Stimulated activated naive B cell treated with anti-CD40 and anti-IgM and Interleukin-4, amounts not matched to agents 10 μg/mL and 1 μg/mL and 100 μg/mL, for 72 hours (primary cell): ENCODE results near the gene RASL11B.
A peak's percentile ranks its signal among the peaks of the same experiment; 100 is the strongest.

Source experiments
- ATAC-seq, 2 donors: fragments of 150-1000 bp; cut with Tn5 transposase; replicated peaks; 2 replicates each; pipeline ENCODE4 v1.10.0; 2021; ENCODE audit warnings: moderate library complexity in 1 of 2
- DNase-seq: peaks from one replicate; pipeline ENCODE4 v3.0.0; 2021
- H3K27ac Mint-ChIP-seq: one replicate; pipeline ENCODE4 v1.8.0; 2022; ENCODE audit warnings: mild to moderate bottlenecking, mixed read lengths
- H3K27me3 Mint-ChIP-seq, 2 donors: one replicate each; pipeline ENCODE4 v1.8.0; 2022; ENCODE audit warnings: mixed read lengths in 2 of 2
- H3K36me3 Mint-ChIP-seq, 2 donors: one replicate each; pipeline ENCODE4 v1.8.0; 2022; ENCODE audit warnings: mixed read lengths in 2 of 2, mild to moderate bottlenecking in 1 of 2
- H3K4me1 Mint-ChIP-seq, 2 donors: one replicate each; pipeline ENCODE4 v1.8.0; 2022; ENCODE audit warnings: mixed read lengths in 2 of 2, mild to moderate bottlenecking in 1 of 2
- H3K4me3 Mint-ChIP-seq, 2 donors: one replicate each; pipeline ENCODE4 v1.8.0; 2022; ENCODE audit warnings: mild to moderate bottlenecking in 2 of 2, mixed read lengths in 2 of 2, moderate library complexity in 1 of 2
- H3K9me3 Mint-ChIP-seq, 2 donors: one replicate each; pipeline ENCODE4 v1.8.0; 2022; ENCODE audit warnings: mixed read lengths in 2 of 2, mild to moderate bottlenecking in 1 of 2

Gene RASL11B

GRCh38 chr4:52837716-52838558, 24.2 kb upstream of the RASL11B start:
- Mint-ChIP-seq H3K4me1 (peaks cover 4 to 10% of the 10 kb centered on the region in 2 donors), H3K9me3 (no peaks in the 10 kb centered on the region), H3K4me3 (no peak overlapping the region), H3K36me3 (no peaks in the 10 kb centered on the region), H3K27me3 (peaks cover 0 to under 1% of the 10 kb centered on the region in 2 donors), H3K27ac (no peak overlapping the region)
- no peak for DNase-seq
- no peak for ATAC-seq

DNA sequence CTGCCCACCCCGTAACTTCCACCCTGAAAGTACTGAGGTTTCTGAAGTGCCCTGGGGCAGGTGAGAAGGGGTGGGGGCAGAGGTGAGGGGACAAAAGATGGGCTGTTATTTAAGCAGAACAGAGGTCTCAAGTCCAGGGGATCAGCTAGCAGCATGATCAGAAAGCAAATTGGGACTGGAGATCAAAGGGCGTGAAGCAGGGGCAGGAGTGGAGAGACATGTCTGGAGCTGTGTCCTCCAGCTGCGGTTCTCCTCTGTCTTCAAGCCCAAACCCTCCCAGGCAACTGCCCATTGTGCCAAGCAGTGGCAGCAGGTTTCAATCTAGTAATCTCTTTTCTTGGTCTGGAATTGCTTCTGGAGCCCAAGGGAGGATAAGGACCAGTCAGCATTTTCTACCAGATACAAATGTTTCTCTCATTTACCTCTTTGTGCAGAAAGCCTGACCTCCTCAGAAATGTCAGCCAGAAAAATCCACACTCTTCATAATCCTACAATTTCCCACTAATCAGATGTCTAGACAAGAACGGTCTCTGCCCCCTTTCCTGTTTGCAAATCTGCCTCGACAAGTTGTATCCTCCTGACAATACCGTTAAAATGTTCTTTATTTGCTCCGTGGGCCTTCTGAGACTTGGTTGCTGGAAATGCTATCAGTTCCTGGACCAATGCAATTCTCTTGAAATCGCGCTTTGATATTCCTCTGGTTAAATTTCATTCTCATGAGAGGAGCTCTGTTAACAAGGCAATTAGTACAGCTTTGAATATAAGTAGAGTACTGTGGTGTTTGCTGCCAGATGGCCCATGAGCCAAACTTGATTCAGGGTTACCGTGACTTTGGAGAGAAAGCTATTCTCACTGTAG, 23.2 kb upstream of the RASL11B start:
- DNase-seq (no peak), ATAC-seq (no peak)
- Mint-ChIP-seq H3K36me3 (no peaks in the 10 kb centered on the region), H3K4me3 (no peak overlapping the region), H3K27me3 (no peaks in the 10 kb centered on the region), H3K27ac (no peak overlapping the region), H3K9me3 (peaks cover 2 to 5% of the 10 kb centered on the region in 2 donors), H3K4me1 (peaks cover 14 to 20% of the 10 kb centered on the region in 2 donors)

GRCh38 chr4:52840531-52841370, 21.4 kb upstream of the RASL11B start:
- H3K27ac Mint-ChIP-seq: no peak overlapping the region
- ATAC-seq (no peak), DNase-seq (no peak)
- peaks cover 15 to 22% of the 10 kb centered on the region in 2 donors for H3K4me1 Mint-ChIP-seq
- H3K36me3 Mint-ChIP-seq: no peaks in the 10 kb centered on the region
- peaks cover 2 to 6% of the 10 kb centered on the region in 2 donors for H3K9me3 Mint-ChIP-seq
- H3K27me3 Mint-ChIP-seq: no peaks in the 10 kb centered on the region
- H3K4me3 Mint-ChIP-seq: no peak overlapping the region

GRCh38 chr4:52841682-52842456, 20.2 kb upstream of the RASL11B start:
- Mint-ChIP-seq H3K36me3 (no peaks in the 10 kb centered on the region), H3K4me3 (no peak overlapping the region), H3K27ac (no peak overlapping the region), H3K4me1 (peaks cover 15 to 22% of the 10 kb centered on the region in 2 donors), H3K9me3 (peaks cover 2 to 6% of the 10 kb centered on the region in 2 donors), H3K27me3 (no peaks in the 10 kb centered on the region)
- DNase-seq (no peak), ATAC-seq (no peak)

GRCh38 chr4:52842792-52843191, 19.3 kb upstream of the RASL11B start:
- H3K4me1 Mint-ChIP-seq: peaks cover 15 to 22% of the 10 kb centered on the region in 2 donors
- no peak overlapping the region for H3K27ac Mint-ChIP-seq
- H3K9me3 Mint-ChIP-seq: peaks cover 2 to 6% of the 10 kb centered on the region in 2 donors
- H3K27me3 Mint-ChIP-seq: no peaks in the 10 kb centered on the region
- ATAC-seq (no peak), DNase-seq (no peak)
- no peak overlapping the region for H3K4me3 Mint-ChIP-seq
- no peaks in the 10 kb centered on the region for H3K36me3 Mint-ChIP-seq

DNA sequence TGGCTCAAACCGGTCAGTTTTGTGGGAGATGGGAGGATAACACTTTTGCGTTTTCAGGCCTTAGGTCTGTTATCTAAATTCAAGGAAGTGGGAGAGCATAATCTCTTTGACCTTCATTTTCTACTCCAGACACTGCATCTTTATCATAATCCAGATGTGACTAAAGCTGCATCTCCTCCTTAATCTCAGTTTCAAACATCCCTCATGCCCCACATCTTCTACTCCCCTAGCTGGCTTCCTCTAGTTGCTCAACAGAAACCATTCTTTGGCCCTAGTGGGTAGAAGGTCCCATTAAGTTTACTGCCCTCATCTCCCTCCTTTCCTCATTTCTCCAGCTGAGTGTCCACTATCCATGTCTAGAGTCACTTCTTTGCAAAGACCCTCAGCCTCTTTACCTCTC, 18.8 kb upstream of the RASL11B start:
- H3K4me1 Mint-ChIP-seq: peaks cover 15 to 22% of the 10 kb centered on the region in 2 donors
- peaks cover 2 to 6% of the 10 kb centered on the region in 2 donors for H3K9me3 Mint-ChIP-seq
- H3K27me3 Mint-ChIP-seq: no peaks in the 10 kb centered on the region
- H3K4me3 Mint-ChIP-seq: no peak overlapping the region
- H3K27ac Mint-ChIP-seq: peak overlapping the region; percentile 75
- no peaks in the 10 kb centered on the region for H3K36me3 Mint-ChIP-seq
- DNase-seq (no peak), ATAC-seq (no peak)

DNA sequence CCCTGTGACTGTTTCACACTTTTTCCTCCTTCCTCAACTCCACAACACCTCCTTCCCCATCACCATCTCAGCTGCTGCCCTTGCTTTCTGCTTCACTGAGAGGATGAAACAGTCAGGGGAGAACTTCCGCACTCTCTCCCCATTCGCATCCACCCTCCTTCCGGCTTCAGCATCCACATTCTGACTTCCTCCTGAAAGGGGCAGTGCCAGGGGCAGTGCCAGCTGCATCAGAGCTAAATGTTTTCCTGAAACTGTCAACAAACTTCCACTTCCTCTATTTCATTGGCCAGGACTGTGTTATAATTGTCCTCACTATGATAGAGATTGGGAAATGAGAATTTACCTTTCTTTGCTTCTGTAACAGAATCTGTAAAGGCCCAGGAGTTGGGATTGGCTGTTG, 18.2 kb upstream of the RASL11B start:
- ATAC-seq (peak; percentile 92 to 95), DNase-seq (peak; percentile 34)
- H3K4me3 Mint-ChIP-seq: peak overlapping the region in 1 of 2 donors; percentile 33
- H3K36me3 Mint-ChIP-seq: no peaks in the 10 kb centered on the region
- peaks cover 2 to 6% of the 10 kb centered on the region in 2 donors for H3K9me3 Mint-ChIP-seq
- peak overlapping the region; percentile 75 for H3K27ac Mint-ChIP-seq
- H3K4me1 Mint-ChIP-seq: peaks cover 15 to 22% of the 10 kb centered on the region in 2 donors
- H3K27me3 Mint-ChIP-seq: no peaks in the 10 kb centered on the region

GRCh38 chr4:52844596-52844995, 17.5 kb upstream of the RASL11B start:
- Mint-ChIP-seq H3K27ac (no peak overlapping the region), H3K27me3 (no peaks in the 10 kb centered on the region), H3K9me3 (peaks cover 2 to 6% of the 10 kb centered on the region in 2 donors), H3K4me3 (no peak overlapping the region), H3K4me1 (peaks cover 15 to 22% of the 10 kb centered on the region in 2 donors), H3K36me3 (no peaks in the 10 kb centered on the region)
- no peak for DNase-seq
- ATAC-seq: no peak

DNA sequence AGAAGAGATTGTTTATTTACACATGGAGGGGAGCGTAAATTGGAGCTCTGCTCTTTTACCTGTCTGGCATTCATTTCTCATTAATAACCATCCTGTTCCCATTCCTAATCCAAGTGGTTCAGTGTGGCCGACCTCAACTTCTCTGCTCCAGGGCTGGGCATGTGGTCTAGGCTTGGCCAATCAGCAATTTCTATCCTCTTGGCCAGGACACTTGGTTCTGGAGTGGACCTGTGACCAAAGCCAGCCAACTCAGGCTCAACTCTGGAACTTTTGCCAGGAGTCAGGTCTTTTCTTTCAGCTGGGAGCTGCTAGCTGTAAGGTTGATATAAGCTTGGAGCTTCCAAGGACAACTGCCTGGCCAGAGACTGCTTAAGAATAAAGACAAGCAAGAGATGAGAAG, 15.6 kb upstream of the RASL11B start:
- ATAC-seq (no peak), DNase-seq (no peak)
- Mint-ChIP-seq H3K36me3 (no peaks in the 10 kb centered on the region), H3K9me3 (peaks cover 2 to 6% of the 10 kb centered on the region in 2 donors), H3K27ac (no peak overlapping the region), H3K4me3 (no peak overlapping the region), H3K27me3 (no peaks in the 10 kb centered on the region), H3K4me1 (peaks cover 15 to 22% of the 10 kb centered on the region in 2 donors)

DNA sequence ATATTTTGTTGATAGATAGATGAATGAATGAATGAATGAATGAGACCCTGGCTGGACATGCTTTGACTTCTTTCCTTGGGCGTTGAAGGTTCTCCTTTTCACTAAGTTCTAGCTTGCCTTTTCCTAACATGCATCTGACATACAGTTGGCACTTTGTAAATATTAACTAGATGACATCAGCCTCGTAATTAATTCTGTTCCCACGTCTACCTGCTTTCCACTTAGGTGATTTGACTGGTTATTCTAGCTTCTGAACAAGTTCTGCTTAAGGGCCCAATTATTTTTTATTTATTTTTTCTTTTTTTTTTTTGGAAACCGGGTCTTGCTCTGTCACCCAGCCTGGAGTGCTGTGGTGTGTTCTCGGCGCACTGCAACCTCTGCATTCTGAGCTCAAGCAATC, 13.9 kb upstream of the RASL11B start:
- peaks cover 2 to 6% of the 10 kb centered on the region in 2 donors for H3K9me3 Mint-ChIP-seq
- no peaks in the 10 kb centered on the region for H3K27me3 Mint-ChIP-seq
- H3K4me3 Mint-ChIP-seq: no peak overlapping the region
- ATAC-seq: no peak
- DNase-seq: no peak
- peaks cover 8 to 9% of the 10 kb centered on the region in 2 donors for H3K4me1 Mint-ChIP-seq
- no peaks in the 10 kb centered on the region for H3K36me3 Mint-ChIP-seq
- no peak overlapping the region for H3K27ac Mint-ChIP-seq

DNA sequence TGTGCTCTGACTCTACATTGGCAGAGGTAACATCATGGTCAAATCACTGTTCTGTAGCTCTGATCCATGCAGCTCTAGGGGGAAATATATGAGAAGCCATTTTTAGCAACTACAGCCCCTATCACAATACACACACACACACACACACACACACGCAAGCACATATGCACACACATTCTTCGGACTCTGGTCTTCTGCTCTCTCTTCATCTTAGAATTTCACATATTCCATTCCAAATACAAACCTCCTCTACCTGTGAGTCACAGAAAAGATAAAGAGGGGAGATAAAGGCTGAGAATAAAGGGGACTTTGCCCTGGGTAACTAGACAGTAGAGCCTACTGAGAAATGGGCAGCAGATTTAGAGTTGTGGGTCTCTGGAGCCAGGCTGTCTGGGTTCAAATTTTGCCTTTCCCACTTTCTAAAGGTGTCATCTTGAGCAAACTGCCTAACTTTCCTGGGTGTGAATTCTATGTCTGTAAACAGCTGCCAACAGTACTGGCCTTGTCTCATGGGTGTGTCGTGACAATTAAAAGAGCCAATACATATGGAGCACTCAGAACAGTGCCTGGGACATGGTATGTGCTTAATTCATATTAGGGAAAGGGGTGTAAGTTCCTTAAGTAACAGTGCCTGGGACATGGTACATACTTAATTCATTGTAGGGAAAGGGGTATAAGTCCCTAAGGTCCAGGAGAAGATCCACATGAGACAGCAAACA, 11.6 kb upstream of the RASL11B start:
- Mint-ChIP-seq H3K9me3 (no peaks in the 10 kb centered on the region), H3K27me3 (no peaks in the 10 kb centered on the region), H3K36me3 (no peaks in the 10 kb centered on the region), H3K27ac (no peak overlapping the region), H3K4me1 (peaks cover 0 to 2% of the 10 kb centered on the region in 2 donors), H3K4me3 (no peak overlapping the region)
- DNase-seq: no peak
- ATAC-seq: no peak

DNA sequence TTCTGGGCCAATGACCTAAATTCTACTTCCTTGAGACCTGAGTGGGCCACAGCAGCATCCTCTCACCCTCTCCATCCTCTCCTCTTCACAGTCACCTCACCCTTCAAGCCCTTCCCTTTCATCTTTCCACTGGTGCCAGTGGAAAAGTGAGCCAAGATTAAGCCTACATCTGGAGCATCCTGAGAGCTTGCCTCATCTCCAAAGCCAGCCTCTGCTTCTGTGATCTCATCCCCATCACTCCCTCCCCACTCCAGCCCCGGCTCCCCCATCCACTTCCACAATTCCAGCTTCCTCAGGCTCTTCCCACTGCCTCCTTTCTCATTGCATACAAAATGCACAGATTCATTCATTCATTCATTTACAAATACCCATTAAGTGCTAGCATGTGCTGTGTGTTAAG, 10.1 kb upstream of the RASL11B start:
- H3K27me3 Mint-ChIP-seq: peaks cover 3 to 8% of the 10 kb centered on the region in 2 donors
- DNase-seq (no peak), ATAC-seq (no peak)
- no peak overlapping the region for H3K27ac Mint-ChIP-seq
- H3K4me1 Mint-ChIP-seq: peaks cover 0 to 5% of the 10 kb centered on the region in 2 donors
- H3K36me3 Mint-ChIP-seq: no peaks in the 10 kb centered on the region
- peaks cover under 1 to 3% of the 10 kb centered on the region in 2 donors for H3K9me3 Mint-ChIP-seq
- H3K4me3 Mint-ChIP-seq: no peak overlapping the region

DNA sequence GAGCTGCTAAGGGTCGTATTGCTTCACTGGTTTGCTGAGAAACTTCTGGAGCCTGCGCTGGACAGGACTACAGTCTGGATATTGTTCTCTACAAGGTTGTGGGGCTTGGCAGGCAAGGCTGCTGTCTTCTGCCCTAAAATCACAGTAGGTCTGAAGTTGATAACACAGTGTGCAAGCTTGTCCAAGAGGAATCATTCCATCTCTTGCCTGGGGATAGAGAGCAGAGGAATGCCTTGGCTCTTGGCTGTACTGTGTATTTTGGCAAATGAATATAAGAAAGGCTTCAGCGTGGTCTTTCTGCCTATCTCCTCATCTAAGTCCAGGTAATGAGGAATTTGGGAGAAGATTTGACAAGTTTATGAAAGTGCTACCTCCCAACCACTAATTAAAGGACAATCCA, 9.4 kb upstream of the RASL11B start:
- Mint-ChIP-seq H3K4me3 (no peak overlapping the region), H3K27ac (no peak overlapping the region), H3K36me3 (peaks cover 0 to 1% of the 10 kb centered on the region in 2 donors), H3K9me3 (peaks cover 4 to 10% of the 10 kb centered on the region in 2 donors), H3K27me3 (peaks cover 10 to 15% of the 10 kb centered on the region in 2 donors), H3K4me1 (peaks cover 0 to 6% of the 10 kb centered on the region in 2 donors)
- DNase-seq: no peak
- ATAC-seq: no peak
